RCC 7860 (cell line): ENCODE data around the gene SGPP1.
"Not testable (repeated sequence)": the region's sequence is repeated elsewhere in the genome, so short reads cannot be mapped to it uniquely, and the experiment has no call there.

Source experiments
- DNase-seq: peaks from one replicate; pipeline ENCODE4 v3.0.0-alpha.2; 2015; ENCODE audit warnings: low spot score
- FAIRE-seq: peaks from 2 replicates; lab custom pipeline; 2012; peaks lifted over from hg19 to GRCh38; lab: Jason Lieb, UNC

The SGPP1 gene

DNA sequence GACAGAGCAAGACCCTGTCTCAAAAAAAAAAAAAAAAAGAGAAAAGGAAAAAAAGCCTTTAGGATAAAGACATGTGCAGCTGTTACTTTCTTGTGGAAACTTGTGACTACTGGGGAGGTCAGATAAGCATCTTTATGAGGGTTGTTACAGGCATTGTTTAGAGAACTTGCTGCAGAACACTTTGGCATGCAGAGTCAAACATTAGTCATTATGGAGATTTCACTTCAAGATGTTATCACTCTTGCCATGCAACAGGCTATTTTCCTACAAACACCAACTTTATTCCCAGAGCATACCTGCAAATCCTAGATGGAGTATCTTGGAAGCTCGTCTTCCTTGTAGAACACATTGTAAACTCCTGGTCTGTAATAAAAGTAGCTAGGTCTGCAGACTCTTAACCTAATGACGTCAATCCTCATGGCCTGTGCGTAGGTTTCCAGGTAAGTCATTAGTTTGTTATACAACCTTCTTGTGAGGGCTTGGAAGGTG is 49.9 kb downstream of the SGPP1 start:
- FAIRE-seq: no peak
- no peak for DNase-seq

DNA sequence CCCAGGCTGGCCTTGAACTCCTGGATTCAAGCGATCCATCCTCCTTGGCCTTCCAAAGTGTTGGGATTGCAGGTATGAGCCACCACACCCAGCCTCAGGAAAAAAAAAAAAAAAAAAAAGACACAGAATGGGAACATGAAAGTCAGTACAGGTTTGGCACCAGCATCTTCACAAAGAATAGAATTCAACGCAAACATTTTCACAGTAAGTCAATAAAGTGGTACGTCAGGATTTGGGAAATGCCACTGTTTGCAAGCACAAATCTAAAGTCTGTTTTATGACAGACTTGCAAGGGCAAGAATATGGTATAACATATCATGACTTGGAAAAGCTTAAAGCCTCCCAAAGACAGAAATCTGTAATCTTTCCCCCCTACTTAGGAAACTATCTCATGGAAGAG is 51.2 kb downstream of the SGPP1 start:
- FAIRE-seq: no peak
- DNase-seq: no peak

DNA sequence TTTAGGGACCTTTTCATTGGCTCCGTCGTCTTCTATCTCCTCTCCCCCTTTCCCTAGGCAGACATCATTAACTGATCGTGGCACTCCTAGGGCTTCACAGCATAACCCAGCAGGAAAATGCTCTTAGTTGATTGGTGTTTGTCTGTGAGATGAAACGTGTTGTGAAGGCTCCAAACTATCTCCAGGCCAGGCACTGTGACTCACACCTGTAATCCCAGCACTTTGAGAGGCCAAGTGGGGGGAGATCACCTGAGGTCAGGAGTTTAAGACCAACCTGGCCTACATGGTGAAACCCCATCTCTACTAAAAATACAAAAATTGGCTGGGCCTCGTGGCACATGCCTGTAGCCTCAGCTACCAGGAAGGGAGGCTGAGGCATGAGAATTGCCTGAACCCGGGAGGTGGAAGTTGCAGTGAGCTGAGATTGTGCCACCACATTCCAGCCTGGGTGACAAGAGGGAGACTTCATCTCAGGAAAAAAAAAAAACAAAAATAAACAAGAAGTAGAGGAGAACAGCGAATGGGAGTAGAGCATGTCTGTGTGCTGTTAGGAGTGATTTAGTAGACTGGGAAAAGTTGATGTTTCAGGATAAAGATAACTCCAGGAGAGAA is 53.9 kb downstream of the SGPP1 start:
- DNase-seq: no peak
- no peak for FAIRE-seq

DNA sequence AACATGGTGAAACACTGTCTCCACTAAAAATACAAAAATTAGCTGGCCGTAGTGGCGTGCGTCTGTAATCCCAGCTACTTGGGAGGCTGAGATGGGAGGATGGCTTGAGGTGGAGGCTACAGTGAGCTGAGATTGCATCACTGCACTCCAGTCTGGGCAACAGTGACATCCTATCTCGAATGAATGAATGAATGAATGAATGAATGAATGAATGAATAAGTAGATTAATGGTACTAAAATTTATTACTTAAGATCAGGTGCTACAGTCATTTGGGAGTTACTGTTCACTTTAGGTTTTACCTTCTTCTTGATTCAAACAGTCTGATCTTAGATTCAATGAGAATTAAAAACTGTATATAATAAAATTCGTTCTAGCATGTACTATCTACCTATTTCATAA is 54.6 kb downstream of the SGPP1 start:
- FAIRE-seq: no peak
- DNase-seq: no peak

DNA sequence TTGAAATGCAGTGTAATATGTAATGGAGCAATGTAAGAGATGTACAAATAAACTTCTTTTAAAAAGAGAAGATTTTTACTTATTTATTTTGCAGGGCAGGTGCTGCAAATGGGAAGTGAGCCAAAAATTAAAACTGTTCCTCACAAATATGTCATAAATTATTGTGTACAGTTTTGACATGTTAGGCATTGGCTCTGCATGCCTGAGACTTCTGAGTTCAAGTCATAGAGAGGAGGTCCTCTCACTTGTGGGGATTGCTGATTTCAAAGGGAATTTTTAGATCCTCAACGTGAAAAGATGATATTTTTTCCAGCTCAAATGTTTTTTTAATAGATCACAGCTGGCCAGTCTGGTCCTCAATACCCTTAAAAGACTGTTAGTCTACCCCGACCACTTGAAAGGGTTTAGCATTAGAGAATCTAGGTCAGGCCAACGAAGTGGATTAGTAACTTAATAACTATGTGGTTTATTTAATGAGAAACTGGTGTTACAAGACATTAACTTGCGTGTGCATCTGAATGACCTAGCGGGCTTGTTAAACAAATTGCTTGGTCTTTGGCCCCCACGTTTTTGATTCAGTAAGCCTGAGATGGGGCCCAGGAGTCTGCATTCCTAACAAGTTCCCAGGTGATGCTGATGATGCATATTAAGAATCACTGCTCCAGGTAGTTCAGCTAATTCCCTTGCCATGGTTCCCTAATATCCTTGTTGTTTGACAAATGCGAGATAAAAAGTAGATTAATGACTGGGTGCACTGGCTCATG is 55.3 kb downstream of the SGPP1 start:
- FAIRE-seq: peak; percentile 67

DNA sequence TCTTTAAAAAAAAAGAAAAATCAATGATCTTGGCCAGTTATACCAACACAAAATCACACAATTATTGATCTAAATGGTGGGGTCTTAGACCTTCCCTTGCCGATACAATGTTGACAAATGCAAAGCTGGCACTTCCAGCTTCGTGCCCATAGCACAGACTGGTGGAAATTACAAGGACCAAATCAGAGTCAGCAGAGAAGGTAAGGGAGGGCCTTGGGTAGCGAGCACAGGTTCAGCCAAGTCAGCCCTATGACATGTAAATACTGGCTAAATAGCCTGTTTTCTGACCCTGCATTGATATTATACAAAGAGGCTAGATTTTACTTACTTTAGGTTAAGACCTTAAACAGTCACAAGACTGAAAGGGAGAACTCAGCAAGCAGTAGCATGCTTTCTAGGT is 55.9 kb downstream of the SGPP1 start:
- FAIRE-seq (no peak), DNase-seq (no peak)

More for the DNA sequence above, 55.3 kb downstream of the SGPP1 start:
- no peak for DNase-seq

DNA sequence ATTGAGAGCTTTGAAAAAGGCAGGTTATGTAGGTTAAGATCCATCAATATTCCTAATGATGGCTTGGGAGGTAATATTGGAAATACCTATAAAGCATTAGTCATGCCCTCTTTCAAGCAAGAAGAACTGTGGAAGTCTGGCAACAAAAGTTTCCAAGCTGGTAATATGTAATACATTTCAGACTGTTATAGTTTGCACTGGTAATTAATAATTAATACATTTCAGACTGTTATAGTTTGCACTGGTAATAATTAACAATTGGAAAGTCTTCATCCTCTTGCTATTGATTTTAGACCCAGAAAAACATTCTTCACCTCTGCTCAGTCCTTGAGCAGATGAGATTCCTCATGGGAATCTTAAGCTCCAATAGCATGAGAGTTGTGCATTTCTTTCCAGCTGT is 57.2 kb downstream of the SGPP1 start:
- FAIRE-seq (peak; percentile 75), DNase-seq (no peak)

DNA sequence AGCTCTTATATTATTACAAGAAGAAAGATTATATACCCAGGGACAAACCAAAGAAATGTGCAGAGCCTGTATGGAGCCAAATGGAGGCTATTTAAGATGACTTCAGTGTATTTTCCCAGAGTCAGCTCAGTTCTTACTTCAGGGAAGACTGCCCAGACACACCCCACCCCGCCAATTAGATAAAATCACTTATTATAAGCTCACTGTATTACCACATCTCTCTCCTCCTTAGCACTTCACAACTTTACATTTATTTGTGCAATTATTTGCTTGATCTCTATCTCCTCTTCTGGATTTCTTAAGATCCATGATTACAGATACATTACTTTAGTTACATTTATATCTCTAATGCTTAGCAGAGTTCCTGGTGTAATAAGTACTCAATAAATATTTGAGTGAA is 61.5 kb downstream of the SGPP1 start:
- DNase-seq: no peak
- FAIRE-seq: no peak

DNA sequence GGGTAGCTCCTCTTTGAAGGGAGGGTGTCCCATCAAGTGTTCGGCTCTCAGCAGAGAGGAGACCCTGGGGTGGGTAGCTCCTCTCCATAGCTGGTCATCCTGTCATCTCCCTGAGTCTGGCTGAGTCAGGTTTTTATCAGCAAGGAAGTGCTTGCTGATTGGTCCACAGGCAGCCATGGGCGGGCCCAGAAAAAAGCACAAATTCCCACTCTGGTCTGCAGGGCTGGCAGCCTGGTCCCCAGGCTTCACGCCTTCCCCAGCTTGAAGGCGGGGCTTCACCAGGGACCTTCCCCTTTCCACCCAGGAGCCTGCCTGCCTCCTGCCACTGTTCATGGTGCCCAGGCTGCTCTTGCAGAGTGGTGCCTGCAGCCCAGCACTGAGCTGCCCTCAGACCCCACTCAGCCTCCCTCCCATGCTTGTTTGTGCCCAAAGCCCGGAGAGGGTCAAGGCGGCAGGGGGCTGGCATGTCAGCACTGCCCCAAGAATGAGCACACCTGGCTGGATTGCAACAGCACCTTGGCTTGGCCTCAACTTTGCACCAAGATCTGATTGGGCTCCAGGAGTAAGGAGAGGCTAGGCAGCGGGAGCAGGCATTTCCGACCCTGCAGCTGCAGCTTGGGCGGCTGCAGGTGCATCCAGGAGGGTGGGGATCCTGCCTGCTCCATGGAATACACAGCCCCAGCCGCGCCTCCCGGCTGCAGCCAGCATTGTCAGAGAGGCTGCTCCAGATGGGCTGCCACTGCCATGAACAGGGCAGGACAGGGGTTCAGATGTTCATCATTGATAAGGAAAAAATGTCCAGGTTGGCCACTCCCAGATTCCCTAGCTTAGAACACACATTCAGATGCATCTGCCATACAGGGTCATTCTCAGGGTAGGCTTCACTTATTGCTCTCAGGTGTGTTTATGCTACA is 64.2 kb downstream of the SGPP1 start:
- DNase-seq (no peak), FAIRE-seq (no peak)

DNA sequence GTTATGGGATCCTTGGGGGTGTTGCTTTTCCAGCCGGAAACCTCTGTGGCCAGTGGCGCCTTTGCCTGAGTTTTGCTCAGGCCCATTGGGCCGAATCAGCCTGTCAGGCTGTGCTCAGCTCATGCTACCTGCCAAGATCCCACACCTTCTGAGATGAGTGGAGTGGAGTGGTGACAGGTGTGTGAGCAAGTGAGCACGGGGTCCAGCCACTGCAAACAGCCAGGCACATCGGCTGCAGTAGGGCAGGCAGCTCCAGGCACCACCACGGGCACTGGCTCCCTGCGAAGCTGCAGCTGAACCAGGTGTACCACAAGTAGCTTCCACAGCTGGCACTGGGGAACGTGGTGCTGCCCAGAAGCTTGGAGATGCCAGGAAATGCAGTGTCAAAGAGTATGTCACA is 65.1 kb downstream of the SGPP1 start:
- no peak for FAIRE-seq

DNA sequence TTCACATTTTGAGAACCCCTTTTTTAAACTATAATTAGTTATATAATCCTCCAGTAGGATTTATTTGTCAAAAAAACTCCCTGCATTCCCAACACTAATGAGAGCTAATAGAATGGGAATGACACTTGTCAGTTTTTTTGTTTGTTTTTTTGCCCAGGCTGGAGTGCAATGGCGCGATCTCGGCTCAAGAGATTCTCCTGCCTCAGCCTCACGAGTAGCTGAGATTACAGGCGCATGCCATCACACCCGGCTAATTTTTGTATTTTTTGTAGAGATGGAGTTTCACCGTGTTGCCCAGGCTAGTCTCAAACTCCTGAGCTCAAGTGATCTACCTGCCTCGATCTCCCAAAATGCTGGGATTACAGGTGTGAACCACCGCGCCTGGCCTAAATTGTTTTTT is 66.0 kb downstream of the SGPP1 start:
- DNase-seq, FAIRE-seq: not testable (repeated sequence)

More for the DNA sequence above, 65.1 kb downstream of the SGPP1 start:
- no peak for DNase-seq

DNA sequence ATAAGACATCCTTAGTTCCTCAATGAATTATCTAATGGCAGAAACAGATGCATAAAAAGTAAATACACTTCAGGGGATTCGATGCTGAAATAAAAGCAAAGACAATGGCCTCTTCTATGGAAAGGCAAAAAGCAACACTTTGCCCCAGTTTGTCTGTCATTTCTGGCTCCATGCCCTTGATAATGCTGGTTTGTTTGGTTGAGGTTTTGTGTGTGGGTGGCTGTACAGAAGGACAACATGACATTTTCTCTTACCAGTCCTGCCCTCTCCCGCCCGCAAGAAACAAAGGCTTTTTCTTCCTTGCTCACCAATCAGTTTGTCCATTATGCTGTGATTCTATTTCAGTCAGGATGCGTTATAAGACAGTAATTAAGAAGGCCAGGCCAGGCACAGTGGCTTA is 68.1 kb downstream of the SGPP1 start:
- DNase-seq (no peak), FAIRE-seq (no peak)

DNA sequence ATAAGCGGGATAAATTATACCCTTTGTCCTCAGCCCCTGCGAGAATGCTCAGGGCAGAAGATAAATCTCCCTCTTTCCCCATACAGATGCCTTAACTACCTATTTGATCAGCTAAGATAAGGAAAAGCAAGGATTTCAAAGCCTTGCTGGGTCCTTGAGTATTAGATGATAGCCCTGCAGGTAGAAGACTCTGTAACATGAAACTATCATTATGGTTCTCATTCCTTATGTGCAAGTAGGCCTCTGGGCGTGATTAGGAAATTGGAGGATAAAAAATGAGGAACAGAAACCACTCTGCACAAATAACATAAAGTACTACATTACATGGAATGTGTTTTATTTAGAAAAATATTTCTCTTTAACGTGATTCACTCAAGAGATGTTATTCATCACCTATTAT is 71.7 kb downstream of the SGPP1 start:
- FAIRE-seq: no peak

DNA sequence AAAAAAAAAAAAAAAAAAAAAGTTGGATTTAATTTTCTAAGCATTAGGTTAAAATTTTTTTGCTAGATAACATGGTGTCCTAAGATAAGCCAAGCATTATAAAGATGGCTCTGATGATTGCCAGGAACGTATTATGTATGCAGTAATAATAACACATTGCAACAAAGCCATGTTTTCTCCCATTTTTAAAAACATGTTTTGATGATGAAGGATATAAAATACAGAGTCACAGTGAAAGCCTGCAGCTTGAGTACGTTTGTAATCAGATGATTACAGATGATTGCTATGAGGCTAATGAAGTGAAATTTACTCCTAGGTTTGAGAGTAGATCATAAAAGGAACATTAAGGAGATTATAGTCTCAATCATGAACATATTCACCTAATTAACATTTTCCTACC is 72.9 kb downstream of the SGPP1 start:
- FAIRE-seq: no peak

More for the DNA sequence above, 71.7 kb downstream of the SGPP1 start:
- no peak for DNase-seq

DNA sequence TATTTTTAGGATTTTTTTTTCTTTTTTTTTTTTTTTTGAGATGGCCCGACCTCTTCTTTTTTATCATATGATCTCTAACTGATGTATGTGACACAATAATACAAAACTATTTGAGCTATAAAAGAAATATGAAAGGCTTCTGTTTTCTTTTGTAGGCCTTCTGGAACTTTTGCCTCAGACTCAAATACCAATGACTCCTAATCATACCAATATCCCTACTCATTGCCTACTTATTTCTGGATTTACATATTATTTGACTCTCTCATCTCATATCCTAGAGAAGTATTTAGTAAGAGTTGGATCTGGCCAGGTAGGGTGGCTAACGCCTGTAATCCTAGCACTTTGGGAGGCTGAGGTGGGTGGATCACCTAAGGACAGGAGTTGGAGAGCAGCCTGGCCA is 73.5 kb downstream of the SGPP1 start:
- no peak for FAIRE-seq

More for the DNA sequence above, 72.9 kb downstream of the SGPP1 start:
- DNase-seq: no peak

DNA sequence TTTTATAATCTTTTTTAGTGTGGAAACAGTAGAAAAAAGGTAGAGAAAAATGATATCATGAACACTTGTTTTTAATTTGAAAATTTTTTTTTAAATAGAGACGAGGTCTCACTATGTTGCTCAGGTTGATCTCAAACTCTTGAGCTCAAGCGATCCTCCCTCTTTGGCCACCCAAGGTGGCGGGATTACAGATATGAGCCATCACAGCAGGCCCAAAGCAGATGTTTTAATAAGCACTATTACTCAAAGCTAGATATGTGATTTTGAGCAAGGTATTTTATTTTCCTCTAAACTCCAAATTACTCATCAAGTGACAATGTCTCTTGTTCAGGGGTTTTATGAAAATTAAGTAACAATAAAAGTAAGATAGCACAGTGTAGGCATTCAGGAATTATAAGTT is 75.5 kb downstream of the SGPP1 start:
- FAIRE-seq (no peak), DNase-seq (no peak)

More for the DNA sequence above, 73.5 kb downstream of the SGPP1 start:
- DNase-seq: no peak

DNA sequence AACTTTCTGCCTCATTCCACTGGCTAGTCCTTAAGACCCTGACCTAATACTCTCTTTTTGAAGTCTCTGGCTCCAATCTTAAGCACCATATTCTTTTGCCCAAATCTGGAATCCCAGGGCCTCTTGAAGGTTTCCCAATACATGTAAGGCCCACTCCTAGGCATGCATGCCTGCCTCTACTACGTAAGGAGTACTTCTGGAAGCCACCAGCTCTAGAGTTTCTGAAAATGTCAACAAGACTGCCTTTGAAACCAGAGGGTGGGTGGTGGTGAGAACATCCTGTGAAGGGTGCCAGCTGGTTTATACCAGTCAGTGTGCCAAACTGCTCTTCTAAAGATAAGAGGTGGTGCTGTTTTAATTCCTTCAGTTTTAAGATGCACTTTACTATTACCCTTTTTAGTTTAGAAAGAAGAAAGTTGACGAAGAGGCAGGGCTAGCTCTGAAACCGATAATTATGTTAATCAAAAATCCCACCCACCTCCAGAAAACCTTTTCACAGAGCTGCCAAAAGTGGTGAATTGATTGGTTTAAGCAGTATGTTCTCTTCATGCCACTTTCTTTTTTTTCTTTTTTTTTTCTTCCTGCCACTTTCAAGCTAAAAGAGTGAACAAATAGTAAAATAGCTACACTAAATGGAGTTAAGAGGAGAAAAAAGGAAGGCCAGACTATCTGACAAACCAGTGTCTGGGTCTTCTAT is 77.5 kb downstream of the SGPP1 start:
- DNase-seq (no peak), FAIRE-seq (no peak)

DNA sequence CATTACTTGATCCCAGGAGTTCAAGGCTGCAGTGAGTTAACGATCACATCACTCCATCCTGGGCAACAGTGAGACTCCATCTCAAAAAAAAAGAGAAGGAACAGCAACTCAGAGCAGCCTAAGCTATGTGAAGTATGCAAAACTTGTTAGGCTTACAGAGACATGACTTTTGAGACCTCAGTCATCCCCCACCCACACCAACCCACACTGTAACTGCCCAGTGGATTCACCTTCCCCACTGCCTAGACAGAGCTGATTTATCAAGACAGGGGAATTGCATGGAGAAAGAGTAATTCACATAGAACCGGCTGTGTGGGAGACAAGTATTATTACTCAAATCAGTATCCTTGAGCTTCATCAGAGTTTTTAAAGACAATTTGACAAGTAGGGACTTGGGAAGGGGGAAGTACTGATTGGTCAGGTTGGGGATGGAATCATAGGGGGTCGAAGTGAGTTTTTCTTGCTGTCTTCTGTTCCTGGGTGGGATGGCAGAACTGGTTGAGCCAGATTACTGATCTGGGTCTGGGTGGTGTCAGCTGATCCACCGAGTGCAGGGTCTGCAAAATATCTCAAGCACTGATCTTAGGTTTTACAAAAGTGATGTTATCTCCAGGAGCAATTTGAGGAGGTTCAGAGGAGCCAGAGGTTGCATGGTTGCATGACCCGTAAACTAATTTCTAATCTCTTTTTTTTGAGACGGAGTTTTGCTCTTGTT is 80.0 kb downstream of the SGPP1 start:
- FAIRE-seq (no peak), DNase-seq (no peak)

DNA sequence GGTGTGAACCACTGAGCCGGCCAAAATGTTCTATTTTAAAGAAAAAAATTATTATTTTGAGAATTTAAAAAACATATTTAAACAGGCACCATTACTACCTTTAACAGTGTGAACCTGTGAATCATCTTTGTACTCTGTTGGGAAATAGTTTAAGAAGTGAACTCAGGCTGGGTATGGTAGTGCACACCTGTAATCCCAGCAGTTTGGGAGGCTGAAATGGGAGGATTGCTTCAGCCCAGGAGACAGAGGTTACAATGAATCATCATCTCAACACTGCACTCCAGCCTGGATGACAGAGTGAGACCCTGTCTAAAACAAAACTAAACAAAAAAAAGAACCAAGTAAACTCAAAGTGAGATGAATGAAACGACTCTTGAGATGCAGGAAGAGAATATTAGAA is 83.1 kb downstream of the SGPP1 start:
- DNase-seq (no peak), FAIRE-seq (no peak)
